HG02970 (cell line): ENCODE measurements around the gene ARHGAP18.

Source experiments
- ATAC-seq: cut with Tn5 transposase; IDR thresholded peaks from one replicate; pipeline ENCODE4 v1.9.1; 2021; ENCODE audit warnings: mild to moderate bottlenecking, moderate library complexity, moderate number of reproducible peaks; ENCODE audit not compliant: unreplicated experiment, low FRiP score

The ARHGAP18 gene

GRCh38 chr6:129546702-129547101 lies 163.3 kb downstream of the ARHGAP18 start:
- ATAC-seq: no peak

DNA sequence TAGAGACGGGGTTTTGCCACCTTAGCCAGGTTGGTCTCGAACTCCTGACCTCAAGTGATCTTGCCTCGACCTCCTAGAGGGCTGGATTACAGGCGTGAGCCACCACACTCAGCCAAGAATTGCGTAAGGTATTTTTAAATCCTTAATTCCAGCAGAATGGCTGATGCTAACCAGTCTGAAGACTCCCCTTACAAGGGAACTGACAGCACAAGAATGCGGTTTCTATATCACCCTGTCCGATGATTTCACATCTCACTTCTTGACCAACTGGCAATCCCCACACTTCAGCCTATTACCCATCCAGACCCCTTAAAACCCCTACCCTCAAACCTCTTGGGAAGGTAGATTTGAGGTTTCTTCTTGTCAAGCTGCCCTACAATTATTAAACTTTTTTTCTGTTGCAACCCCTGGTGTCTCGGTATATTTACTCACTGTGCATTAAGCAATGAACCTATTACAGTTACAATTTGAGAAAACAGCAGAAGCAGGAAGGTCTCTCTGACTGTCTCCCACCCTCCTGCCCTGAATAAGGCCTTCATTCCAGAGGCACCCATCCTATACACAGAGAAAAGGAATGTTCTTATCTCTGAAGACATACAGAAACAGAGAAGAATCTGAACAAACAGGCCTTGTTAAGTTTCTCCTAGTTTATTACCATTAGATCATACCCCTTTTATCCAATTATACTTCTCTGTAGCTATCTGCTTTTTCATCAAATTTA lies 164.9 kb downstream of the ARHGAP18 start:
- ATAC-seq: no peak

GRCh38 chr6:129543981-129544380 lies 166.0 kb downstream of the ARHGAP18 start:
- ATAC-seq: no peak

- no peak for ATAC-seq
Observed at GRCh38 chr6:129542705-129543104, 167.3 kb downstream of the ARHGAP18 start.

GRCh38 chr6:129539032-129539431 lies 170.9 kb downstream of the ARHGAP18 start:
- ATAC-seq: no peak

DNA sequence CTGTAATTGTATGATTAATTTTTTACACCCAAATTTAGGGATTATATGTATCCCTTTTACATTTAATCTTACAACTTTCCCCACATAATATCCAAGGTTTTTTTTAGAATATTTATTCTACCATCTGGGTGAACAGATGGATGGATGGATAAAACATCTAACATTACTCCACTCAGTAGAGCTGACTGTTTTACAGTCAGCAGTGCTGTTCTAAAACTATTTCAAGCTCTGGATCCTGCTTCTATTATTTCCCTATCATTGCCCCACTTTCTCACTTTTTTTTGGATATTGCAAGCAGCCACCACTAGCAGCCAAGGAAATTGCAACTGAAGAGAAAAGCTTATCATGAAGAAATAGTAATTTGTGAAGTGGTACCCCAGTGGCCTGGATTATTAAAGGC lies 173.7 kb downstream of the ARHGAP18 start:
- ATAC-seq: no peak

DNA sequence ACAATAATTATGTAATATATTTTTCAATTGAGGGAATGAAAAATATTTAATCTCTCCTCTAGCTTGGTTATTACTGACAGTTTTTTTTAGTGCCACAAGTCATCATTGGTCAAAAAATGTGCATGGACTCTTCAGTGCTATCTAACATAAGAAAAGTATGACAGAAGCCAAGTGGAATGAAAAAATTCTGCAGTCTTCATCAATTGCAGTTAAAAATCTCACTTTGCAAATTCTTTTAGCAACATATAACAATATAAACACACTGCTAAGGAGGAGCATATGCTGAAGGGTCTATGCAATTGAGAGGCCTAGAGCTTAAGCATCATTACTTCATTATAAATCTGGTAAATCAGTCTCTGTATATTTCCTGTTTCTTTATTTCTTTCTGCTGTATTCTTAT lies 175.1 kb downstream of the ARHGAP18 start:
- no peak for ATAC-seq
